ENCODE results near the gene OR12D1.
A peak's percentile ranks its signal among the peaks of the same experiment; 100 is the strongest.

The OR12D1 gene

DNA sequence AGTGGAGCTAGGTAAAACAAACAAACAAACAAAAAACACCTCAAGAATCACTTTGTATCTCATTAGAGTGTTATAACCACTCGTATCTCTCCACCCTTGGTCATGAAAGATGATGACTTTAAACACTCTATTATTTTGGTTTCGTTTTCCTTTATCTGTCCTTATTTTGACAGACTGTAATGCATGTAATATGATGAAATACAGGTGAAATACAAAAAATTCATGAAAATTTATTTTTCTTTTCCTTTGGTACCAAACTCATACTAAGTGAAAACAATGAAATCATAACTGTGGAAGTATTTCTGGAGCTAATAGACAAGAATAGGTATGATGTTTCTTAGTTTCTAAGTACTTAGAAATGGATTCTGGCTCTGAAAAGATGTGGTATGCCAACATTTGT, 15.2 kb upstream of the OR12D1 start:
- Histone ChIP-seq H3K4me3 (ENCODE audit: low read depth, low read length) (no peak overlapping the region), H3K36me3 (replicated peaks) (no peaks in the 10 kb centered on the region), H3K27ac (no peak overlapping the region), H3K27me3 (replicated peaks) (no peaks in the 10 kb centered on the region)
- no peak for DNase-seq
- in situ Hi-C loops (cut with HindIII; ENCODE audit: low pct_ligation_motif_present, low sequenced_read_pairs): no loop called here
- TF ChIP-seq, protein P1, sequence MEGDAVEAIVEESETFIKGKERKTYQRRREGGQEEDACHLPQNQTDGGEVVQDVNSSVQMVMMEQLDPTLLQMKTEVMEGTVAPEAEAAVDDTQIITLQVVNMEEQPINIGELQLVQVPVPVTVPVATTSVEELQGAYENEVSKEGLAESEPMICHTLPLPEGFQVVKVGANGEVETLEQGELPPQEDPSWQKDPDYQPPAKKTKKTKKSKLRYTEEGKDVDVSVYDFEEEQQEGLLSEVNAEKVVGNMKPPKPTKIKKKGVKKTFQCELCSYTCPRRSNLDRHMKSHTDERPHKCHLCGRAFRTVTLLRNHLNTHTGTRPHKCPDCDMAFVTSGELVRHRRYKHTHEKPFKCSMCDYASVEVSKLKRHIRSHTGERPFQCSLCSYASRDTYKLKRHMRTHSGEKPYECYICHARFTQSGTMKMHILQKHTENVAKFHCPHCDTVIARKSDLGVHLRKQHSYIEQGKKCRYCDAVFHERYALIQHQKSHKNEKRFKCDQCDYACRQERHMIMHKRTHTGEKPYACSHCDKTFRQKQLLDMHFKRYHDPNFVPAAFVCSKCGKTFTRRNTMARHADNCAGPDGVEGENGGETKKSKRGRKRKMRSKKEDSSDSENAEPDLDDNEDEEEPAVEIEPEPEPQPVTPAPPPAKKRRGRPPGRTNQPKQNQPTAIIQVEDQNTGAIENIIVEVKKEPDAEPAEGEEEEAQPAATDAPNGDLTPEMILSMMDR (IDR thresholded peaks at IDR 0.05; ENCODE audit: low read depth, low read length, missing control alignments): no peak

DNA sequence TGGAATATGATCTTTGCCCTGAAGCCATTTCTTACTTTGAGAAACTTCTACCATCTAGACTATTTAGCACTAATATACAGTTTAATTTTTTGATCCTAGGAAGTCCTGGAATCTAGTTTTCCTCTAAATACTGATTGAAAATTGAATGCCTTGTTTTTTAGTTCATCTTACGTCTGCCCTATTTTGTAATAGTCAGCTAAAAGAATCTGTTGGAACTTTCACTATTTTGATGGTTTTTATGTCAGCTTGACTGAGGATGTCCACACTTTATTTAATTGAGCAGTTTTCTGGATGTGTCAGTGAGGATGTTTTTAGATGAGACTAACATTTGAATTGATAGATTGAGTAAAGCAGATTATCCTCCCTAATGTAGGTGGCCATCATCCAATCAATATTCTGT, 10.9 kb upstream of the OR12D1 start:
- in situ Hi-C loops (cut with HindIII; ENCODE audit: low pct_ligation_motif_present, low sequenced_read_pairs): no loop called here
- Histone ChIP-seq H3K27ac (no peak overlapping the region), H3K36me3 (replicated peaks) (no peaks in the 10 kb centered on the region), H3K27me3 (replicated peaks) (no peaks in the 10 kb centered on the region), H3K4me3 (ENCODE audit: low read depth, low read length) (no peak overlapping the region)
- no peak for DNase-seq
- TF ChIP-seq, protein P1 (IDR thresholded peaks at IDR 0.05; ENCODE audit: low read depth, low read length, missing control alignments): no peak

DNA sequence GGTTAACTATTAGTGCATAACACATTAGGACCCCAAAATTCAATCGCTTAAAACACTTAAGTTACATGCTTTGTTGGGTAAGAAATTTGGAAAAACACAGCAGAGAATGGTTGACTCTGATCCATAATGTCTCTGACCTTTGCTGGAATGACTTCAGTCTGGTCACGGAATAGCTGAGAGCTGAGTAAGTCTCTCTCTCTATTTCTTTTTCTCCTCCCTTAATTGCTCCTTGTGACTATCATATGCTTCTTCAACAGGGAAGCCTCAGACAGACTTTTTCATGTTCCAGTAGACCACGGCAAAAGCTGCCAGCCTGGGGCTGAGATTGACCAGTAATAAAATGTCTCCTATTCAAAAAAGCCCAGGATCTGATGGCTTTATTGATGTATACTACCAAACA, 4.8 kb downstream of the OR12D1 start:
- DNase-seq: peak; percentile 60
- in situ Hi-C loops (cut with HindIII; ENCODE audit: low pct_ligation_motif_present, low sequenced_read_pairs): no loop called here
- H3K4me3 ChIP-seq (ENCODE audit: low read depth, low read length): no peak overlapping the region
- peak overlapping the region; percentile 87 for H3K27ac ChIP-seq
- TF ChIP-seq, protein P1 (IDR thresholded peaks at IDR 0.05; ENCODE audit: low read depth, low read length, missing control alignments): no peak
- no peaks in the 10 kb centered on the region for H3K36me3 ChIP-seq (replicated peaks)
- H3K27me3 ChIP-seq (replicated peaks): no peaks in the 10 kb centered on the region

DNA sequence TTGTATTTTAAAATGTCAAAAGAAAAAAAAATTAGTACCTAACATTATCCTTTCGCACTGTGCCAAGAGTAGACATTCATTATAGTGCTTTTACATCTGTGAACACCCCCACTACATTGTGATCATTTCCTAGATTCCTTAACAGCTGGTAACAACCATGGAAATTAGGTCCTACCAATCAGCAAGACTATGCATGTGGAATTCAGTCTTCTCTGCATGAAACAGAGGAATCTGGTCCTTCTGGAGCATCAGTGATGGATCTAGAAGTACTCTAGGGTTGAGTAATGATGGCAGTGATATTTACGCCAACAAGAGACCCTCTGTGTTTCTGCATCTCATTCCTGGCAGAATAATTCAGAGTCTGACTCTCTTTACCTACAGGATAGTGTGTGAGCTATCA, 9.4 kb downstream of the OR12D1 start:
- TF ChIP-seq, protein P1 (IDR thresholded peaks at IDR 0.05; ENCODE audit: low read depth, low read length, missing control alignments): no peak
- no peak for DNase-seq
- in situ Hi-C loops (cut with HindIII; ENCODE audit: low pct_ligation_motif_present, low sequenced_read_pairs): no loop called here
- Histone ChIP-seq H3K36me3 (replicated peaks) (no peaks in the 10 kb centered on the region), H3K27me3 (replicated peaks) (no peaks in the 10 kb centered on the region), H3K4me3 (ENCODE audit: low read depth, low read length) (no peak overlapping the region), H3K27ac (peak overlapping the region; percentile 53)

DNA sequence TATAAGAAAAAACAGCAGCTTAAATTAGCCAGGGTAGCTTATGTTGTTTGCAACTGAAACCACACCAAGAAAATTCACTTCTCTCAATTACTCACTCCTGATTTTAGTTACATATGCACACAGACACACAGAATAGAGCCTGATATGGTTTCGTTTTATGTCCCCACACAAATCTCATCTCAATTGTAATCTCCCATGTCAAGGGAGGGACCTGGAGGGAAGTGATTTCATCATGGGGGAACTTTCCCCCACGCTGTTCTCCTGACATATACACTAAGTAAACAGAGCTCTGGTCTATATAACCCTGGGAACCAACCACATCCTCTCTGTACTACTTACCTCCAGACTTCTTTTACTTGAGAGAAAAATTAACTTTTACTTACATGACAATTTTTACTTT, 9.8 kb downstream of the OR12D1 start:
- DNase-seq: peak; percentile 47
- TF ChIP-seq, protein P1 (IDR thresholded peaks at IDR 0.05; ENCODE audit: low read depth, low read length, missing control alignments): no peak
- no peaks in the 10 kb centered on the region for H3K27me3 ChIP-seq (replicated peaks)

DNA sequence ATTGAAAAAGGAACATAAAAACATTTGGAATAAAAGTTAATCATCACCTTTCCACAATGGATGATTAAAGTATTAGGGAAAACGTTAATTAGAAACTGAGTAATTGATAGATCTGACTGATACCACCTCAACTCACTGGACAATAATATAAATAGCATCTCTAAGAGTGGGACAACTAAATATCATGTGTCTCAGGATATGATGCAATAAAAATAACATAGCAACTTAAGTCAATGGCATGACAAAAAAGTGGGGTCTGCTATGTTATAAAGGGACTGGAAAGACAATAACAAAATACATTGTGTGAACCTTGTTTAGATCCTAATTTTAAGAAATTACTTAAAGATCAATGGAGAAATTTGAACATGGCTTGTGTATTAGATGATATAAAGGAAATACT, 10.3 kb downstream of the OR12D1 start:
- Histone ChIP-seq H3K27me3 (replicated peaks) (no peaks in the 10 kb centered on the region), H3K4me3 (ENCODE audit: low read depth, low read length) (no peak overlapping the region), H3K27ac (peak overlapping the region; percentile 53), H3K36me3 (replicated peaks) (no peaks in the 10 kb centered on the region)
- no peak for DNase-seq
- in situ Hi-C loops (cut with HindIII; ENCODE audit: low pct_ligation_motif_present, low sequenced_read_pairs): no loop called here
- TF ChIP-seq, protein P1 (IDR thresholded peaks at IDR 0.05; ENCODE audit: low read depth, low read length, missing control alignments): no peak

More for the DNA sequence above, 9.8 kb downstream of the OR12D1 start:
- Histone ChIP-seq H3K36me3 (replicated peaks) (no peaks in the 10 kb centered on the region), H3K4me3 (ENCODE audit: low read depth, low read length) (no peak overlapping the region), H3K27ac (peak overlapping the region; percentile 53)
- in situ Hi-C loops (cut with HindIII; ENCODE audit: low pct_ligation_motif_present, low sequenced_read_pairs): no loop called here

Data from brain microvascular endothelial cell (primary cell).